Panc1 (cell line): Measurements from ENCODE around the gene POLE. TPM values are rescaled to one million over a fixed set of nuclear protein-coding genes. Genes with fewer than 3 reads are reported as not detected.

Experiments used
- ATAC-seq: fragments of 200-7000 bp; cut with Tn5 transposase; 2 replicates; pipeline ENCODE4 v1.9.1; 2020; ENCODE audit warnings: mild to moderate bottlenecking, moderate library complexity
- BruUV-seq: library from RNA; stranded (reverse); fragments of 400-500 nt; replicated peaks from 2 replicates; lab custom pipeline; 2021; lab: Mats Ljungman, UMichigan
- CTCF ChIA-PET: fragments of 300-600 bp; sonication (Branson Sonifier 250); formaldehyde crosslinking; loops from one replicate; lab custom pipeline; 2022; ENCODE audit warnings: antibody characterized with exemption; lab: Charles Lee
- POLR2A ChIA-PET: fragments of 300-600 bp; sonication (Branson Sonifier 250); formaldehyde crosslinking; loops from one replicate; lab custom pipeline; 2022; ENCODE audit warnings: antibody characterized with exemption; lab: Charles Lee
- DNase-seq: peaks from one replicate; pipeline ENCODE4 v3.0.0-alpha.2; 2010; ENCODE audit warnings: low read depth, low spot score
- H3K27ac ChIP-seq: 2 replicates; pipeline ENCODE4 v1.5.1; 2011; ENCODE audit warnings: mild to moderate bottlenecking, low read length, inconsistent platforms
- H3K27me3 ChIP-seq: fragments of 200-500 bp; sonication (Bioruptor generic); 2 replicates; pipeline ENCODE4 v1.6.0; 2014; ENCODE audit warnings: low read length, inconsistent platforms; ENCODE audit not compliant: control insufficient read depth, insufficient read depth
- H3K36me3 ChIP-seq: fragments of 200-500 bp; sonication (Bioruptor generic); 2 replicates; pipeline ENCODE4 v1.5.1; 2014; ENCODE audit warnings: inconsistent platforms, mild to moderate bottlenecking, low read length, moderate library complexity; ENCODE audit not compliant: control insufficient read depth, insufficient read depth
- H3K4me1 ChIP-seq: 2 replicates; pipeline ENCODE4 v1.5.1; 2011; ENCODE audit warnings: inconsistent platforms, mild to moderate bottlenecking, low read length, moderate library complexity; ENCODE audit not compliant: control insufficient read depth, insufficient read depth
- H3K4me3 ChIP-seq, 2 experiments: 2 replicates each; pipeline ENCODE4 v1.5.1; 2011 to 2012; ENCODE audit warnings: low read depth in 2 of 2, low read length in 2 of 2, mild to moderate bottlenecking in 2 of 2, inconsistent platforms in 1 of 2, moderate library complexity in 1 of 2
- H3K9me3 ChIP-seq: fragments of 200-500 bp; sonication (Bioruptor generic); 2 replicates; pipeline ENCODE4 v1.5.1; 2014; ENCODE audit warnings: low read depth, mild to moderate bottlenecking, inconsistent platforms, low read length, moderate library complexity; ENCODE audit not compliant: control insufficient read depth, insufficient read depth
- POLR2AphosphoS5 ChIP-seq: IDR thresholded peaks from 2 replicates; pipeline ENCODE4 v1.6.1; 2012; ENCODE audit warnings: mild to moderate bottlenecking, low read depth, low read length, moderate library complexity
- SIN3A ChIP-seq: IDR thresholded peaks from 2 replicates; pipeline ENCODE4 v1.6.1; 2012; ENCODE audit warnings: low read depth, mild to moderate bottlenecking, low read length, moderate library complexity, borderline replicate concordance; ENCODE audit not compliant: insufficient read depth
- TCF7L2 ChIP-seq: IDR thresholded peaks from 2 replicates; pipeline ENCODE4 v1.6.1; 2011; ENCODE audit warnings: mild to moderate bottlenecking, low read depth, low read length, inconsistent platforms
- in situ Hi-C: cut with HindIII; loops from 2 replicates; pipeline ENCODE4 v1.10.0; 2016; ENCODE audit warnings: low sequenced_read_pairs, low pct_unique_long_range_greater_than_20kb
- intact Hi-C: fragments of 100-400 bp; cut with micrococcal nuclease; formaldehyde crosslinking; loops from one replicate; pipeline ENCODE4 v1.10.0; 2022; ENCODE audit not compliant: unreplicated experiment
- total RNA-seq: library from RNA; stranded (reverse); gene quantifications from one replicate; pipeline ENCODE4 v1.2.1, GENCODE V29; 2021; ENCODE audit not compliant: unreplicated experiment
- TF ChIP-seq, protein P1 (sequence below): fragments of 450-650 bp; IDR thresholded peaks from 2 replicates; pipeline ENCODE4 v1.5.1; 2017; ENCODE audit warnings: mild to moderate bottlenecking
- TF ChIP-seq, protein P2 (sequence below), 2 experiments: IDR thresholded peaks; 2 replicates each; pipeline ENCODE4 v1.6.1; 2011 to 2012; ENCODE audit warnings: low read depth in 2 of 2, control low read depth in 1 of 2, low read length in 1 of 2, mild to moderate bottlenecking in 1 of 2, moderate library complexity in 1 of 2; ENCODE audit not compliant: insufficient read depth in 1 of 2

POLE gene
- total RNA-seq, 1 experiment from 2014 or later, result 112 TPM

DNA sequence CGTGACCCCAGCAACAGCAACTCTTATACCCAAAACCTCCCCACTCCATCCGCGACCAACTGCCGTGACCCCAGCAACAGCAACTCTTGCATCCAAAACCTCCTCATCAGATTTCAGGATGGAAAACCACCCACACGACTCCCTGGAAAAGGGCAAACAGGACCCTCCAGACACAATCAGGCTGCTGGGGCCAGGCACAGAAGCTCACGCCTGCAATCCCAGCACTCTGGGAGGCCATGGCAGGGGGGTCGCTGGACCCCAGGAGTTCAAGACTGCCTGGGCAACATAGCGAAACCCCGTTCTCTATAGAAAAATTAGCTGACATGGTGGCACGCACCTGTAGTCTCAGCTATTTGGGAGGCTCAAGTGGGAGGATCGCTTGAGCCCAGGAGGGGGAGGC is 43.2 kb upstream of the POLE start:
- peaks cover 29% of the 10 kb centered on the region for H3K36me3 ChIP-seq
- H3K9me3 ChIP-seq, result no peaks in the 10 kb centered on the region
- H3K4me3 ChIP-seq, result no peak overlapping the region
- intact Hi-C loops, result no loop called here
- DNase-seq (no peak), ATAC-seq (peak; percentile 35)
- peaks cover 5% of the 10 kb centered on the region for H3K4me1 ChIP-seq
- ChIA-PET POLR2A (no interaction called here), CTCF (no interaction called here)
- TF ChIP-seq SIN3A, result no peak
- TF ChIP-seq POLR2AphosphoS5, result no peak
- no peak for TF ChIP-seq TCF7L2
- TF ChIP-seq, protein P1, sequence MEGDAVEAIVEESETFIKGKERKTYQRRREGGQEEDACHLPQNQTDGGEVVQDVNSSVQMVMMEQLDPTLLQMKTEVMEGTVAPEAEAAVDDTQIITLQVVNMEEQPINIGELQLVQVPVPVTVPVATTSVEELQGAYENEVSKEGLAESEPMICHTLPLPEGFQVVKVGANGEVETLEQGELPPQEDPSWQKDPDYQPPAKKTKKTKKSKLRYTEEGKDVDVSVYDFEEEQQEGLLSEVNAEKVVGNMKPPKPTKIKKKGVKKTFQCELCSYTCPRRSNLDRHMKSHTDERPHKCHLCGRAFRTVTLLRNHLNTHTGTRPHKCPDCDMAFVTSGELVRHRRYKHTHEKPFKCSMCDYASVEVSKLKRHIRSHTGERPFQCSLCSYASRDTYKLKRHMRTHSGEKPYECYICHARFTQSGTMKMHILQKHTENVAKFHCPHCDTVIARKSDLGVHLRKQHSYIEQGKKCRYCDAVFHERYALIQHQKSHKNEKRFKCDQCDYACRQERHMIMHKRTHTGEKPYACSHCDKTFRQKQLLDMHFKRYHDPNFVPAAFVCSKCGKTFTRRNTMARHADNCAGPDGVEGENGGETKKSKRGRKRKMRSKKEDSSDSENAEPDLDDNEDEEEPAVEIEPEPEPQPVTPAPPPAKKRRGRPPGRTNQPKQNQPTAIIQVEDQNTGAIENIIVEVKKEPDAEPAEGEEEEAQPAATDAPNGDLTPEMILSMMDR, result no peak
- TF ChIP-seq, protein P2, sequence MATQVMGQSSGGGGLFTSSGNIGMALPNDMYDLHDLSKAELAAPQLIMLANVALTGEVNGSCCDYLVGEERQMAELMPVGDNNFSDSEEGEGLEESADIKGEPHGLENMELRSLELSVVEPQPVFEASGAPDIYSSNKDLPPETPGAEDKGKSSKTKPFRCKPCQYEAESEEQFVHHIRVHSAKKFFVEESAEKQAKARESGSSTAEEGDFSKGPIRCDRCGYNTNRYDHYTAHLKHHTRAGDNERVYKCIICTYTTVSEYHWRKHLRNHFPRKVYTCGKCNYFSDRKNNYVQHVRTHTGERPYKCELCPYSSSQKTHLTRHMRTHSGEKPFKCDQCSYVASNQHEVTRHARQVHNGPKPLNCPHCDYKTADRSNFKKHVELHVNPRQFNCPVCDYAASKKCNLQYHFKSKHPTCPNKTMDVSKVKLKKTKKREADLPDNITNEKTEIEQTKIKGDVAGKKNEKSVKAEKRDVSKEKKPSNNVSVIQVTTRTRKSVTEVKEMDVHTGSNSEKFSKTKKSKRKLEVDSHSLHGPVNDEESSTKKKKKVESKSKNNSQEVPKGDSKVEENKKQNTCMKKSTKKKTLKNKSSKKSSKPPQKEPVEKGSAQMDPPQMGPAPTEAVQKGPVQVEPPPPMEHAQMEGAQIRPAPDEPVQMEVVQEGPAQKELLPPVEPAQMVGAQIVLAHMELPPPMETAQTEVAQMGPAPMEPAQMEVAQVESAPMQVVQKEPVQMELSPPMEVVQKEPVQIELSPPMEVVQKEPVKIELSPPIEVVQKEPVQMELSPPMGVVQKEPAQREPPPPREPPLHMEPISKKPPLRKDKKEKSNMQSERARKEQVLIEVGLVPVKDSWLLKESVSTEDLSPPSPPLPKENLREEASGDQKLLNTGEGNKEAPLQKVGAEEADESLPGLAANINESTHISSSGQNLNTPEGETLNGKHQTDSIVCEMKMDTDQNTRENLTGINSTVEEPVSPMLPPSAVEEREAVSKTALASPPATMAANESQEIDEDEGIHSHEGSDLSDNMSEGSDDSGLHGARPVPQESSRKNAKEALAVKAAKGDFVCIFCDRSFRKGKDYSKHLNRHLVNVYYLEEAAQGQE (IDR thresholded peaks at IDR 0.05; ENCODE audit: insufficient read depth in 1 of 2, low read depth in 2 of 2, low read length in 1 of 2), result no peak
- peak overlapping the region; percentile 79; the same call in 1 of the 2 replicates for H3K27ac ChIP-seq
- in situ Hi-C loops, result no loop called here
- H3K27me3 ChIP-seq, result no peaks in the 10 kb centered on the region
- BruUV-seq, result no TSS peak

DNA sequence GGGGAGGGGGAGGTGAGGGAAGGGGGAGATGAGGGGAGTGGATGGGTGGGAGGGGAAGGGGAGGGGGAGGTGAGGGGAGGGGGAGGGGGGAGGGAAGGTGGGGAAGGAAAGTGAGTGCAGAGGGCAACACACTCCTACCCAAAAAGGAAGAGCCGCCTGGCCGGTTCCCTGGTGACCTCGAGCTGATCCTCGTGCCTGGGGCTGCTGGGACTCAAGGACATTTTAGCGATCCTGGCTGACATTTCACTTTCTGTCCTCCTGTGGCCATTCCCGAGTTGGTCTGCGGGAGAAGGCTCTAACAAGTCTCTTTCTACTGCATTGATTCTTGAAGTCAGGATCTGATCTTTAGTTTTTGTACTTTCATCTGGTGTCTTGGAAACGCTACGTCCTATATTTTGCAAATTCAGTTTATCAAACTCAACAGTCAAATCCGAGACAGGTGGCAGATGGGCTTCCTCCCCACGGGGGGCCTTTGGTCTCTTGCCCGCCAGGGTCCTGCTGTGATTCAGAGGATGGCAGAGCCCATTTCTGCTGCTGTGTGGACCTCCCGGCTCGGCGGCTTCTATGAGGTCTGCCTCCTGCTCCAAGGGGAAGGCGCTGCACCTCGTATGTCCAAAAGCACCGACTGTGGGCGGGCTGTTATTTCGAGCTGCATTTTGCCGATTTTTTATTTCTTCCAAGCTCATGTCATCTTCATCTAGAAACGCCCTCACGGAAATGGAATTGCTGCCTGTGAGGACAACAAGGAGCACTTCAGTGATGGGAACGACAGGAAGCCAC is 42.6 kb upstream of the POLE start:
- Histone ChIP-seq H3K4me3 (no peak overlapping the region), H3K4me1 (peaks cover 5% of the 10 kb centered on the region), H3K9me3 (no peaks in the 10 kb centered on the region), H3K27me3 (no peaks in the 10 kb centered on the region), H3K27ac (peak overlapping the region; percentile 79), H3K36me3 (peaks cover 28% of the 10 kb centered on the region)
- CTCF ChIA-PET, result no interaction called here
- in situ Hi-C loops, result no loop called here
- ATAC-seq (peak; percentile 69), DNase-seq (no peak)
- intact Hi-C loops, result no loop called here
- TF ChIP-seq, protein P1, result no peak
- TF ChIP-seq SIN3A (no peak), POLR2AphosphoS5 (peak; percentile 19; the same call in 1 of the 2 replicates), TCF7L2 (no peak)
- TF ChIP-seq, protein P2 (IDR thresholded peaks at IDR 0.05; ENCODE audit: insufficient read depth in 1 of 2, low read depth in 2 of 2, low read length in 1 of 2), result no peak
- POLR2A ChIA-PET, result no interaction called here
- BruUV-seq, result no TSS peak
